GM19099 (cell line): Measurements from ENCODE around the gene AGPAT4.

ENCODE experiments used
- POLR2A ChIP-seq: IDR thresholded peaks from 3 replicates; pipeline ENCODE4 v1.6.1; 2011; ENCODE audit warnings: low read depth; ENCODE audit not compliant: insufficient read length; ENCODE audit errors: extremely low read depth

The AGPAT4 gene

GRCh38 chr6:161244725-161245124 lies 29.1 kb downstream of the AGPAT4 start:
- TF ChIP-seq POLR2A, result no peak

DNA sequence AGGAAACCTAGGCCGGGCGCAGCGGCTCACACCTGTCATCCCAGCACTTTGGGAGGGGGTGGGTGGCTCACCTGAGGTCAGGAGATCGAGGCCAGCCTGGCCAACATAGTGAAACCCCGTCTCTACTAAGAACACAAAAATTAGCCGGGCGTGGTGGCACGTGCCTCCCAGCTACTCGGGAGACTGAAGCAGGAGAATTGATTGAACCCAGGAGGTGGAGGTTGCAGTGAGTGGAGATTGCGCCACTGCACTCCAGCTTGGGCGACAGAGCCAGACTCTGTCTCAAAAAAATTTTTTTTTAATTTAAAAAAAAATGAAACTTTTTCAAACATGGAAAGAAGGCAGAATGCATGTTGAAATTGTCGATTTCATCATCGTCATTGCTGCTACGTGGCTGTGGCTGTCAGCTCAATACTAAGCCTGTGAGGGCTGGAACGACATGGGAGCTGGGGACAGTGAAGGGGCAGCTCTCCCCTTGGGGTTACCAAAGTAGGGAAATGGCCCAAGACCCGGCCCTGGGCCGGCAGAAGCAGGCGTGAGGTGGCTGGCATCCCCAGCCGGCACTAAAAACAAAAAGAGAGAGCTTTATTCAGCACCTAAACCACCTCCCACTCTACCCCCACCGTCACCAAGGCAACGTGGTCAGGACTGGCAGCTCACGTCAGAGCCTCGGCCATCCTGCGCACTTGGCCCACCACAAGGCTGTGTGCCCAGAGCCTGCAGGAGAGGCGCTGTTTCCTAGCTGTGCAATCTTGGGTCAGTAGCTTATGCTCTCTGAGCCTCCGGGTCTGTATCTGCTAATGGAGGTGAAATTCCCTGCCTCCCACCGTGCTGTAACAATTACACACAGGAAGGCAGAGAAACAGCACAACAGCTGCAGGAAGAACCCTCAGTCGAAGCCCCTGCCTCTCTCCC lies 30.8 kb downstream of the AGPAT4 start:
- no peak for TF ChIP-seq POLR2A

DNA sequence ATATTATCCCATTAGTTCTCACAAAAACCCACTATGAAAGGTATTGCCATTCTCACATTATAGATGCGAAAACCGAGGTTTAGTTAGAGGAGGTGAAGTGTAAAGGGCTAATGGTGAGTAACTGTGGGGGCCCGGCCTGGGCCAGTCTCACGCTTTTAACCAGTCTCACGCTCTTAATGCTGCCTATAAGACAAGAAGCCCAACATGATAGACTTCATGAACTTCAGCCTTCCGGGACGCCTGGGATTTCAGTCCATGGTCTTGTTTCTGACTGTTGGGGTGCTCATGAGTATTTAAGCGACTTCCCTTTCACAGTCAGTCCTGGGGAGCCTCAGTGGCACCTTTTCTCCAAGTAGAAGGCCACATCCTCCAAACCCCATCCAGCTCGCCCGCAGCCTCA lies 31.7 kb downstream of the AGPAT4 start:
- no peak for TF ChIP-seq POLR2A

GRCh38 chr6:161239001-161239400 lies 34.9 kb downstream of the AGPAT4 start:
- TF ChIP-seq POLR2A, result no peak

- TF ChIP-seq POLR2A, result no peak
Measured at GRCh38 chr6:161238500-161238899, 35.4 kb downstream of the AGPAT4 start.

DNA sequence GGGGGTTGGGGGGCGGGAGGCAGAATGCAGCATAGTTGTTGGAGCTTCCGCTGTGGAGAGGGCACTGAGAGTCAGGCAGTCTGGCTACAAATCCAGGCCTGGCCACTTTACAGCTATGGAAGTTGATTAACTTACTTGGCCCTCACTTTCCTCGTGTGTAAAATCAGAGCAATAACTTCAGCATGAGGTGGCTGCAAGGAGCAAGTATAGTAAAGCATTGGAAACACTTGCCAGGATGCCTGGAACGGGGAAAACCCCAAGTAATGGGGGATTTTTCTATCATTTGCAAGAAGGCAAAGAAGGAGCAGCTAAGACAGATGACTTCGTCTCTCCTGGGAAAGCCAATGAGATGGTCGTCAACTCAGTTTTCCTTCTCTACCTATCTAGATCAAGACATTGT lies 35.8 kb downstream of the AGPAT4 start:
- TF ChIP-seq POLR2A, result no peak

DNA sequence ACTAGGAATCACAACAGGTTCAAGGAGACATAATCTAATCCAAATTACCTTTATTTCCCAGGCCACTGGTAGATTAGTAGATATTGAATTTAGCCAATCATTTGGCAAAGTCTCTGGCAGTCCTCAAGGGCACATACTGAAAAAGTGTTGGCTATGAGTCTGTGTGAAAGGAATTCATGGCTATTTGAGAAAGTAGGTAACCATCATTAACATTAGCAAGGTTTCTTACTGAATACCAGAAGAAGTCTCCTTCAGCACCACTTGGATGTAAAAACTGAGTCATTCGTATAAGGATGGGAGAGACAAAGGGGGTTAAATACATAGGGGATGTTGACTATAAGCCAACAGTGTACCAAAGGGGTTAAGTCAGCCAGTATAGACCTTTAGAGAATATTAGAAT lies 36.7 kb downstream of the AGPAT4 start:
- TF ChIP-seq POLR2A, result no peak

GRCh38 chr6:161235776-161236633 lies 37.9 kb downstream of the AGPAT4 start:
- no peak for TF ChIP-seq POLR2A

DNA sequence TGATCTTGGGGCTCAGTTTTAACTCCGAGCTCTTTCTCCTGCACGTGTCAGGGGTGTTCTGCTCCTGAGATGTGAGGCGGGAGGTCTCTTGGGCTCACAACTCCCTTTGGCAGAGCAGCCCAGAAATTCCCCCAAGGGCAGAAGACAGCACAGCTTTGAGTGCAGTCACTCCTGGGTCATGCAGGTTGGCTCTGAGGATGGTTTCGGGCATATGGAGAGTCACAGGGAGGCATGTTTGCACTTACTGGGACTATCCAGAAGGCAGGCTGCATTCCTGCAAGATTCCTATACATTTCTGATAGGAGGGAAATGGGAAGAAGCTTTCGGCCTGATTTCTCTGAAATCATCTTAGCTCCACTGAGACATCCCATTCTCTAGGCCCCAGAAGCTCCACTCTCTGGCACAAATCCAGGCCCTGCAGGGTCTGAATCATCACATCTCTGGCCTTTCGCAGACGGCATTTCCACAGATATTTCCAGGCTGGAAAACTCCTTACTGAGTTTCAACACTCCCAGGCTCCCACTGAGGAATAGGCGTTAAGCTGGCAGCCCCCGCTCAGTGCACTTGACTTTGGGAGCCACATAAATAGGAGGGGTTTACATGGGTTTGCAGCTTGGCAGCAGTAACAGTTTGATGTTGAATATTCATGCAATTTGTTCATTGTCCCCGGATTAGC lies 39.7 kb downstream of the AGPAT4 start:
- no peak for TF ChIP-seq POLR2A

DNA sequence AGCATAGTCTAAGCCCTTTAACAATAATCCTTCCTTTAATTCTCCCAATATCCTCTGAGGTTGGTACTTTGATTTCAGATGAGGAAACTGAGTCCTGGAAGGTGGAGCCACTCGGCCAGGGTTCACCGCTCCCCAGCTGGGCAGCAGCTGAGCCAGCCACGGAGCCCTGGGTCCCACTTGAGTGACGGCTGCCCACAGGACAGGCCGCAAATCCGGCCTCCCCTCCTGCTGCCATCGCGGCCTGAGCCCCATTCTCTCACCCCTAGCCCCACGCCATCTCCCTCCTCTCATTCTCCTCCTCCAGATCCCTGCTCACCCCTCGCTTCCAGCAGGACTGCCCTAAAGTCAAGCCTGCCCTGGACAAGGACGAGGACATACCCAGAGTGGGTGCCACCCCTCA lies 41.4 kb downstream of the AGPAT4 start:
- no peak for TF ChIP-seq POLR2A

DNA sequence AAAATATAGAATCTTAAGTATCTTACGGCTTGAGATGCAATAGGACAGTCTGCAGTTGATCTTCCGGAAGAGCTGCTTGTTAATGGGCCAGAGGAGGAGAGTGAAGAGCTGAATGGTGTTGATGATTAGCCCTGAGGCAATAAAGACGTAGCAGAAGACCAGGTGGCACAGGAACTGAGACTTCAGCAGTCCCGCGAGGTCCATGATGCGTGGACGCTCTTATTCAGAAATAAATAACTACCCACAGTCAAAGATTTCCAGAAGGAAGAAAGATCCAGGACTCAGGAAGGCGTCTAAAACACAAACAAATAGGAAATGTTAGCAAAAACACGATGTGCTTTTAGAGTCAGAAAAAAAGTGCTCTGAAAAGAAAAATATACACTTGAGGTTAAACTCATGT lies 41.9 kb downstream of the AGPAT4 start:
- TF ChIP-seq POLR2A, result no peak

- no peak for TF ChIP-seq POLR2A
Measured at GRCh38 chr6:161230339-161230738, 43.5 kb downstream of the AGPAT4 start.

DNA sequence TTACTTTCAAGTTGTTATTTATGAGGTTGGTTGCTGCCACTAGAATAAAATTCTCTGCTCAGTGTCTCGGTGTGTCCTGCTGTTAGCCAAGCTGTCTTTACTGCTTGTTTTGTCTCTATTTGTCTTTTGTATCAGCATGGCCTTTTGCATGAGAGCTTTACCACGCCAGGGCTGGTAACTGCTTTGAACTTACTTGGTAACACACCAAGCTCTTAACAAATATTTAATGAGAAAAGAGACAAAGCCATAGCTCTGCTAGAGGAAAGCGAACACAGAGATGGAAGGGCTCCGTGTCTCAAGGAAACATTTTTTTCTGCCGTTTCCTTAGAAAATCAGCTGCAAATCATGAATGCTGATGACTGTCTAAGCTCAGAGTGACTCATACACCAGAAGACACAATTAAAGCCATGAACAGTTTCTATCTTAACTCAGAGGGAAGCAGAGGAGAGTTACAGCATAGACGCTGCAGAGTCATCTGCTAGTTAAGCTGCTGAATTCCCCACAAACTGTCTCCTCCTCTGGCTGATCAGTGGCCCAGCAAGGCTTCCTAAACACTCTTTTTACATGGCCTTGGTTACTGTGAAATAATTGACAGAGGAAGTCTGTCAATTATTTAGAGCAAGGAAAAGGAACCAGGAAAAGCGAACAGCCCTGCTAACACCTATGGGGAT lies 44.8 kb downstream of the AGPAT4 start:
- TF ChIP-seq POLR2A, result no peak

DNA sequence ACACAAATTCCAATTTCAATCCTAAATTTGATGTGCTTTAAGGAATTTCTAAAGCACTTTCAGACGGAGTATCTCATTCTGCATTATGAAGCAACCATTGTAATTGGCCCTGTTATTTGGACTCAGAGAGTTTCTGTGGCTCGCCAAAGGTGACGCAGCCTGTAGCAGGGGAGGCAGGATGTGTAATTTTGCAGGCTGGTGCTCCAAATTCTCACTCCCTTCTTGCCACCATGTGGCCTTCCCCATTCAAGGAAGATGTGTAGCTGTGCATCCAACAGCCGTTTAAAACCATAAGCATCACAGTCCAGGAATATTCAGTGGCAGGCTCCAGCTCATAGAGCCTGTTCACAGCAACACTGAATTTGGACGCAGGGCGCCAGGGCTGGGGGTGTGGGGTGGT lies 45.8 kb downstream of the AGPAT4 start:
- no peak for TF ChIP-seq POLR2A

DNA sequence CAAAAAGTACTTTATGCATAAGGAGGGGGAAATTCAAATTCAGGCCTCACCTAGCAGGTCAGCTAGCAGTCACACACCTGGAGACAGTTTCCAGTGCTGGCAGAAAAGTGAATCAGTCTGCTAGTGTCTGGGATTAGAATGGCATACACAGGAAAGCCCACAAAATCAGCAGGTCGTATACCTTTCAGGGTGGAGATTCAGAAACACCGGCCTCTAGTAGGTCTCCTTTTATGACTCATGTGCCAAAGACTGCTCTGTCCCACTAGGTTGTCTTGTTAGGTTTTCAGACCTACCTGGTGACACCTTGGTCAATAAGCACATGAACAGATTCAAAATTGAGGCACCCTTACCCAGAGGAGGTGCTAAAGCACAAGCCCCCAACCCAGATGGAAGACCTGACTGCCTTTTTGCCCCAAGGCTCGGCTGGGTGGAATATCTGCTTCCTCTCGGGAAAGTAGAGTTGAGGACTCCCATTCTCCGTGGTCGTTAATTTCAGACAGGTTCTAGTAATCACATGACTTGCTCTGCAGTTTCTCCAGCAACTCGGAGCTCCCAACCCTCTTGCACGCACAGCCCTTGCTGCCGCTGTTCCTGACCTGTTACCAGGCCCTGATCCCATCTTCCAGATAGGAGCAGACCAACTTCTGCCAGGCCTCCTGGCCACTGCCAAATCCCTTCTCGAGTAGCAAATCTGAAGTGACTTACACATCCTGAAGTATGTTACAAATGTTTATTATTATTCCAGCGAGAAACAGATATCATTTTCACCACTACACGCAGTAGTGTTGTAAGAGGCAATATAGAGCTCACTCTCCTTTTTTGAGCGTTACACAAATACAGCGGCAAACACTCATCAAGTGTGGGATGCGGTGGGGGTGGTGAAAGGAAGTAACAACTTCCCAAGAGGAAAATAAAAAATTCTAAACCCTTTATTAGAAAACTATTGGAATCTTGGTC lies 46.6 kb downstream of the AGPAT4 start:
- TF ChIP-seq POLR2A, result no peak
